Keratinocyte (primary cell): ENCODE data around the gene CBL. TPM values are rescaled to one million over a fixed set of nuclear protein-coding genes. Genes with fewer than 3 reads are reported as not detected.

Source experiments
- DNase-seq: peaks from one replicate; pipeline ENCODE4 v3.0.0-alpha.2; 2011; ENCODE audit warnings: low read depth, missing footprints, low spot score
- FAIRE-seq: peaks from 2 replicates; lab custom pipeline; 2011; peaks lifted over from hg19 to GRCh38; lab: Jason Lieb, UNC
- H2AFZ ChIP-seq: 2 replicates; pipeline ENCODE4 v1.6.0; 2012; ENCODE audit warnings: low read length, control low read depth, inconsistent platforms; ENCODE audit not compliant: control insufficient read depth
- H3K27ac ChIP-seq: 2 replicates; pipeline ENCODE4 v1.5.1; 2011; ENCODE audit warnings: low read length; ENCODE audit not compliant: control insufficient read depth, insufficient read depth
- H3K27me3 ChIP-seq: 3 replicates; pipeline ENCODE4 v1.6.0; 2011; ENCODE audit warnings: low read length; ENCODE audit not compliant: control insufficient read depth, insufficient read depth; ENCODE audit errors: extremely low read depth
- H3K36me3 ChIP-seq, 2 experiments: 2 replicates in 1 of 2; 3 replicates in 1 of 2; pipeline ENCODE4 v1.5.1; 2011; ENCODE audit warnings: low read length in 2 of 2, mild to moderate bottlenecking in 1 of 2; ENCODE audit not compliant: control insufficient read depth in 2 of 2, insufficient read depth in 2 of 2; ENCODE audit errors: extremely low read depth in 1 of 2
- H3K4me1 ChIP-seq: 3 replicates; pipeline ENCODE4 v1.5.1; 2011; ENCODE audit warnings: low read length; ENCODE audit not compliant: control insufficient read depth, insufficient read depth; ENCODE audit errors: extremely low read depth
- H3K4me2 ChIP-seq: 3 replicates; pipeline ENCODE4 v1.6.0; 2011; ENCODE audit warnings: low read depth, low read length; ENCODE audit not compliant: control insufficient read depth, insufficient read depth; ENCODE audit errors: extremely low read depth
- H3K4me3 ChIP-seq, 3 experiments: fragments of 200-600 bp in 1 of 3; sonication (generic) in 1 of 3; 2 replicates in 2 of 3; 3 replicates in 1 of 3; pipeline ENCODE4 v1.5.1; 2011 to 2016; ENCODE audit warnings: low read length in 3 of 3, mild to moderate bottlenecking in 3 of 3, control low read depth in 2 of 3, inconsistent platforms in 1 of 3, low read depth in 1 of 3, mixed read lengths in 1 of 3, mixed run types in 1 of 3, moderate library complexity in 1 of 3; ENCODE audit not compliant: control insufficient read depth in 2 of 3, insufficient read depth in 2 of 3; ENCODE audit errors: extremely low read depth in 1 of 3
- H3K79me2 ChIP-seq: 2 replicates; pipeline ENCODE4 v1.6.0; 2012; ENCODE audit warnings: low read length; ENCODE audit not compliant: control insufficient read depth, insufficient read depth
- H3K9ac ChIP-seq: 3 replicates; pipeline ENCODE4 v1.6.0; 2011; ENCODE audit warnings: low read length; ENCODE audit not compliant: control insufficient read depth, insufficient read depth; ENCODE audit errors: extremely low read depth
- H3K9me1 ChIP-seq: 3 replicates; pipeline ENCODE4 v1.6.0; 2011; ENCODE audit warnings: low read length; ENCODE audit not compliant: control insufficient read depth, insufficient read depth; ENCODE audit errors: extremely low read depth
- H3K9me3 ChIP-seq: 2 replicates; pipeline ENCODE4 v1.5.1; 2012; ENCODE audit warnings: low read depth, low read length; ENCODE audit not compliant: control insufficient read depth
- H4K20me1 ChIP-seq: 3 replicates; pipeline ENCODE4 v1.6.0; 2011; ENCODE audit warnings: low read length; ENCODE audit not compliant: control insufficient read depth, insufficient read depth; ENCODE audit errors: extremely low read depth
- EZH2 ChIP-seq: IDR thresholded peaks from one replicate; pipeline ENCODE4 v1.6.1; 2012; ENCODE audit warnings: inconsistent platforms, mild to moderate bottlenecking, low read length, moderate library complexity
- dilution Hi-C: fragments of 300-500 bp; cut with MboI; formaldehyde crosslinking; loops from one replicate; pipeline ENCODE4 v1.7.0; 2020; ENCODE audit warnings: low sequenced_read_pairs; ENCODE audit not compliant: extremely low pct_ligation_motif_present
- polyA plus RNA-seq, 5 experiments: library from polyadenylated mRNA; depleted of rRNA in 3 of 5; stranded (reverse) in 3 of 5; stranded (forward) in 1 of 5; unstranded in 1 of 5; fragments of >200 nt; gene quantifications; 1 replicate in 1 of 5; 2 replicates in 3 of 5; 3 replicates in 1 of 5; pipeline versions ENCODE4 v1.2.1 to v1.2.3, GENCODE V29; 2011 to 2012; ENCODE audit warnings: missing spikeins in 2 of 5, low read depth in 1 of 5, low replicate concordance in 1 of 5
- TF ChIP-seq, protein P1 (sequence below), 3 experiments: IDR thresholded peaks in 1 of 3; conservative IDR thresholded peaks in 1 of 3; optimal IDR thresholded peaks in 1 of 3; 2 replicates in 2 of 3; 3 replicates in 1 of 3; pipeline versions ENCODE3 to v1.5.1; 2011; ENCODE audit warnings: low read length in 3 of 3, mild to moderate bottlenecking in 3 of 3, moderate library complexity in 2 of 3, control low read depth in 1 of 3, inconsistent platforms in 1 of 3; ENCODE audit not compliant: insufficient read depth in 2 of 3; ENCODE audit errors: extremely low read depth in 1 of 3

Gene CBL
- polyA plus RNA-seq, 1 donor (not counting 4 experiments of a cell fraction or from before 2014, with no cell fraction given) = 14.1 TPM

- H3K9ac ChIP-seq = no peak overlapping the region
- H2AFZ ChIP-seq = no peak overlapping the region
- TF ChIP-seq, protein P1, sequence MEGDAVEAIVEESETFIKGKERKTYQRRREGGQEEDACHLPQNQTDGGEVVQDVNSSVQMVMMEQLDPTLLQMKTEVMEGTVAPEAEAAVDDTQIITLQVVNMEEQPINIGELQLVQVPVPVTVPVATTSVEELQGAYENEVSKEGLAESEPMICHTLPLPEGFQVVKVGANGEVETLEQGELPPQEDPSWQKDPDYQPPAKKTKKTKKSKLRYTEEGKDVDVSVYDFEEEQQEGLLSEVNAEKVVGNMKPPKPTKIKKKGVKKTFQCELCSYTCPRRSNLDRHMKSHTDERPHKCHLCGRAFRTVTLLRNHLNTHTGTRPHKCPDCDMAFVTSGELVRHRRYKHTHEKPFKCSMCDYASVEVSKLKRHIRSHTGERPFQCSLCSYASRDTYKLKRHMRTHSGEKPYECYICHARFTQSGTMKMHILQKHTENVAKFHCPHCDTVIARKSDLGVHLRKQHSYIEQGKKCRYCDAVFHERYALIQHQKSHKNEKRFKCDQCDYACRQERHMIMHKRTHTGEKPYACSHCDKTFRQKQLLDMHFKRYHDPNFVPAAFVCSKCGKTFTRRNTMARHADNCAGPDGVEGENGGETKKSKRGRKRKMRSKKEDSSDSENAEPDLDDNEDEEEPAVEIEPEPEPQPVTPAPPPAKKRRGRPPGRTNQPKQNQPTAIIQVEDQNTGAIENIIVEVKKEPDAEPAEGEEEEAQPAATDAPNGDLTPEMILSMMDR (optimal IDR thresholded peaks at IDR 0.05 in 1 of 3, IDR thresholded peaks at IDR 0.05 in 1 of 3, conservative IDR thresholded peaks at IDR 0.05 in 1 of 3; ENCODE audit: extremely low read depth in 1 of 3, insufficient read depth in 2 of 3, low read length in 3 of 3) = no peak
- no peak for TF ChIP-seq EZH2
- no peak overlapping the region for H3K4me2 ChIP-seq
- H4K20me1 ChIP-seq = no peaks in the 10 kb centered on the region
- FAIRE-seq = no peak
- dilution Hi-C loops = no loop called here
- no peaks in the 10 kb centered on the region for H3K79me2 ChIP-seq
- H3K36me3 ChIP-seq = peaks cover 0 to 10% of the 10 kb centered on the region in 2 experiments
- no peak overlapping the region for H3K4me3 ChIP-seq
- peaks cover 5% of the 10 kb centered on the region for H3K4me1 ChIP-seq
- no peaks in the 10 kb centered on the region for H3K27me3 ChIP-seq
- H3K9me1 ChIP-seq = no peaks in the 10 kb centered on the region
- no peak overlapping the region for H3K27ac ChIP-seq
- no peaks in the 10 kb centered on the region for H3K9me3 ChIP-seq
- DNase-seq = no peak
Observed at GRCh38 chr11:119178166-119178680, 27.9 kb upstream of the CBL start.

DNA sequence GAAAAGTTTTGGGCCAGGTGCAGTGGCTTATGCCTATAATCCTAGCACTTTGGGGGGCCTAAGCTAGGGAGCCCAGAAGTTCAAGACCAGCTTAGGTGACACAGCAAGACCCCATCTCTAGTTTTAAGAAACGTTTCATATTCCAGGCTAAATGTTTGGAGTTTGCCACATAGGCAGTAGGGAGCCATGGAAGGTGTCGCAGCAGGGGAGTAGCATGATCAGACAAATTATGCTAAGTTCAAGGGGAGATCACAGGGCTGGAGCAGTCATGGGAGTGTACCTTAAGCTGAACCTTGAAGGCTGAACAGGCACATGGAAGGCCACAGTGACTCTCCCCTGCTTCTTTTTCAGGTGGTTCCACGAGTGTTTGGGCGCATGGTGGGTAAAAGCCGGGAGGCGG lies 26.8 kb upstream of the CBL start:
- no peak overlapping the region for H3K4me2 ChIP-seq
- no peaks in the 10 kb centered on the region for H3K27me3 ChIP-seq
- no peaks in the 10 kb centered on the region for H3K9me3 ChIP-seq
- no peak overlapping the region for H2AFZ ChIP-seq
- DNase-seq = no peak
- dilution Hi-C loops = no loop called here
- H3K27ac ChIP-seq = no peak overlapping the region
- FAIRE-seq = no peak
- H3K36me3 ChIP-seq = peaks cover 0 to 10% of the 10 kb centered on the region in 2 experiments
- TF ChIP-seq EZH2 = no peak
- H3K9me1 ChIP-seq = no peaks in the 10 kb centered on the region
- no peaks in the 10 kb centered on the region for H3K79me2 ChIP-seq
- no peaks in the 10 kb centered on the region for H4K20me1 ChIP-seq
- no peak overlapping the region for H3K4me3 ChIP-seq
- H3K4me1 ChIP-seq = peaks cover 5% of the 10 kb centered on the region
- H3K9ac ChIP-seq = no peak overlapping the region

- peaks cover 0 to 5% of the 10 kb centered on the region in 2 experiments for H3K36me3 ChIP-seq
Observed at GRCh38 chr11:119179983-119180382, 26.2 kb upstream of the CBL start.

More at GRCh38 chr11:119179983-119180382, 26.2 kb upstream of the CBL start:
- no peaks in the 10 kb centered on the region for H3K27me3 ChIP-seq
- TF ChIP-seq EZH2 = no peak
- TF ChIP-seq, protein P1 (optimal IDR thresholded peaks at IDR 0.05 in 1 of 3, IDR thresholded peaks at IDR 0.05 in 1 of 3, conservative IDR thresholded peaks at IDR 0.05 in 1 of 3; ENCODE audit: extremely low read depth in 1 of 3, insufficient read depth in 2 of 3, low read length in 3 of 3) = no peak
- H3K79me2 ChIP-seq = no peaks in the 10 kb centered on the region
- dilution Hi-C loops = no loop called here
- no peak overlapping the region for H3K4me3 ChIP-seq
- H3K9me3 ChIP-seq = no peaks in the 10 kb centered on the region
- H3K4me2 ChIP-seq = no peak overlapping the region
- no peaks in the 10 kb centered on the region for H4K20me1 ChIP-seq
- no peaks in the 10 kb centered on the region for H3K9me1 ChIP-seq
- FAIRE-seq = no peak
- H3K9ac ChIP-seq = no peak overlapping the region
- no peak overlapping the region for H2AFZ ChIP-seq
- DNase-seq = no peak
- H3K4me1 ChIP-seq = peaks cover 5% of the 10 kb centered on the region
- no peak overlapping the region for H3K27ac ChIP-seq
